HuH-7 (cell line): ENCODE data around the gene MCTP2.
"Not testable (repeated sequence)": the region's sequence is repeated elsewhere in the genome, so short reads cannot be mapped to it uniquely, and the experiment has no call there.

Source experiments
- DNase-seq: peaks from one replicate; pipeline ENCODE4 v3.0.0; 2011; ENCODE audit warnings: low spot score

Gene MCTP2

DNA sequence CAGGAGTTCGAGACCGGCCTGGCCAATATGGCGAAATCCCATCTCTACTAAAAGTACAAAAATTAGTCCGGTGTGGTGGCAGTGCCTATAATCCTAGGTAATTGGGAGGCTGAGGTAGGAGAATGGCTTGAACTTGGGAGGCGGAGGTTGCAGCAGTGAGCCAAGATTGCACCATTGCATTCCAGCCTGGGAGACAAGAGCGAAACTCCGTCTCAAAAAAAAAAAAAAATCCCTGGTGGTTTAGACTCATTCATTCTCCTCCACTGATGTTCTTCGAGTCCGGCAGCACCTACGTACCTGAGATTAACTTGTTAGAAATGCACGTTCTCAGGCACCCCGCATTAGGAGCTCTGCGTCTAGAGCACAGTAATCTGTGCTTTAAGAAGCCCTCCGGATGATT, 3.7 kb downstream of the MCTP2 start:
- DNase-seq, result no peak

DNA sequence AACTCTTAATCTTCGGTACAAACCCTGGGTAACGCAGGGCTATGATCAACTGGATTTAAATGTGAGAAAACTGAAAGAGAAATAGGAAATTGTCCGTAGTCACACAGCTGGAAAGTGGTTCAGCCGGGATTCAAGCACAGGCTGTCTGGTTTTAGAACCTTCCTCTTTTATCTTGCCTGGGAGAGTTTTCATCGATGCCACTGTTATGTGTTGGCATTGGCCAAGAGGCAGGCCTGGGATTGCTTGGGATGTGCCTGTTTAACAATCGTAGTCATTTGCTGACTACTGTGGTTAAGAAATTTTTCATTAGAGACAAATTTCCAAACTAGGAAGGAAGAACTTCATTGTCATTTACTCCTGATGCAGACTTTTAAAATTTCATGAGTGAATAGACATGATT, 4.3 kb downstream of the MCTP2 start:
- DNase-seq, result no peak

DNA sequence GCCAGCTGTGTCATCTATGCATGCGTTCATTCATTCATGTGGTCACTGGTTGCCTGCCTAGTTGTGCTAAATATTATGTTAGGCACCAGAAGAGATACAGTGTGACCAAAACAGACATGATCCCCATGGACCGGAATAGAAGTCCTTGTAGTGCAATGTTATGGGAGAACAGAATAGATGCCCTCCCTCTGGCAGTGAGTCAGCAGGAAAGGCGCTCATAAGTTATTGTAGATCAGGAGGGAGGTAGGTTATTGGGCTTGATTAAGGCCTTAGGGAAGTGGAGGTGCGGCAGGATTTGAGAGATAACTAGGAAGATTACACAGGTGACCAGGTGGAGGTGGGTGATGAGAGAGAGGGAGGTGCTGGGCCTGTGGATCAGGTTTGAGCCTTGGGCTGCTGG, 5.2 kb downstream of the MCTP2 start:
- no peak for DNase-seq

DNA sequence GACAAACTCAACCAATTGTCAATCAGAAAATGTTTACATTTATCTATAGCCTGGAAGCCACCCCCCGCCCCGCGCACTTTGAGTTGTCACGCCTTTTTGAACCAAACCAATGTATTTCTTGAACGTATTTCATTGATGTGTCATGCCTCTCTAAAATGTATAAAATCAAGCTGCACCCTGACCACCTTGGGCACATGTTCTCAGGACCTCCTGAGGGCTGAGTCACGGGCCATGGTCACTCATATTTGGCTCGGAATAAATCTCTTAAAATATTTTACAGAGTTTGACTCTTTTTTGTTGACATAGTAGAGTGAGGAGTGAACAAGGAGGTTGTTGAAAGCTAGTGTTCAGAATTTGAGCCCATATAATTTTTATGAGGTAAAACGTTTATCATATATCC, 6.5 kb downstream of the MCTP2 start:
- DNase-seq, result no peak

DNA sequence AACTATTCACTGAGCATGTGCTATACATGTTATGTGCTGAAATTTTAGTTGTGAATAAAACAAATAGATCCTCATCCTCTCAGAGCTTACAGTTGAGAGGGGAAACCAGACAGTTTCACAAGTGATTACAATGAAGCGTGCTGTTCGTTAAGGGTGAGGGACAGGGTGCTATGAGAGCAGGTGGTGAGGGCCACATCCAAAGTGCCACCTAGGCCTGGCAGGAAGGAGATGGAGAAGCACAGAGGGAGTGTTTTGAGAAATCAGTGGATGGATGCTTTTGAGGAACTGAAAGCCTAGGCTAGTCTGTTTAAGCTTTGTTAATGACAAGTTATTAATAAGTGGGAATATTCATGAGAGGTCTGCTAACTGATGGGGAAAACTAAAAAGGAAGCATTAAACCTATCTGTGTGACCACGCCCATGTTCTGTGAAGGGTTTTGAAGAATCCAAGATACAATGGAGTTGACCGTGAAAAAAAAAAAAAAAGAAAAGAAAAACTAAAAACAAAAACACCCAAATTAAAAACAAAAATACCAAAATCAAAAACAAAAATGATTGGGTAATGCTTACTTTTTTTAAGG, 7.3 kb downstream of the MCTP2 start:
- no peak for DNase-seq

DNA sequence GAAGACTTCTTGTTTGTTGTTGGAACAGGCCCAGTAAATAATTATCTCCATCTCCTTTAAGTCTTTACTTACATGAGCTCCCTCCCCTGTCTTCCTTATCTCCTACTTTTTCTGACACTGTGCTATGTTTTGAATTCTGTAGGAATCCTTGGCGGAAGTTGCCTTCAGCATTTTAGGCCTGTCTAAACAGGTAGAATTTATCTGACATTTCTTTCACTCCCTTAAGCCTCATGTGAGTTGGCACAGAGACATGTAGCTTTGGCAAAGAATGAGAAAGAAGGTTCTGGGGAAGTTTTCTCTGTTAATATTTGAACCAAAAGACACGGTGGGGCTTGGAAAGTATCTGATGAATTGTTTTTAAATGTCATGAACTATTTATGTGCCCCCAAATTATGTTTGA, 8.1 kb downstream of the MCTP2 start:
- no peak for DNase-seq

- DNase-seq, result no peak
Observed at GRCh38 chr15:94240480-94240879, 9.1 kb downstream of the MCTP2 start.

DNA sequence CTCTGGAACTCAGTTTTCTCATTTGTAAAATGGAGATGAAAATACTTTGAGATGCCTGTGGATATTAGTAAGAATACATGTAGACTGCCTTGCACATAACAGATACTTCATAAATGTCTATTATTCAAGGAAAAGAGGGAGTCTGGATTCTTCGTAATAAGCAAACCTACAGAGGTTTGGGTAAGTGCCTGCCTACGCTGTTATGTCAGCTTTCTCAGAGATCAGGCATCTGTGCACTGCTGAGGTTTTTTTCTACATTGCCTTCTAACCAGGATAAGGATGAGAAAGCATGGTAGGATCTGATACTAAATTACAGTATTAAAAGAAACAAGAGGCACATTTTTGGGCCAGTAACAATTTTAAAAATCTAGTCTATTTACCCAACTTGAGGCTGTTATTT, 10.9 kb downstream of the MCTP2 start:
- no peak for DNase-seq

- DNase-seq, result not testable (repeated sequence)
Observed at GRCh38 chr15:94243003-94243402, 11.6 kb downstream of the MCTP2 start.

GRCh38 chr15:94243418-94243817, 12.1 kb downstream of the MCTP2 start:
- DNase-seq, result no peak

- DNase-seq, result no peak
Observed at GRCh38 chr15:94246016-94246415, 14.7 kb downstream of the MCTP2 start.

DNA sequence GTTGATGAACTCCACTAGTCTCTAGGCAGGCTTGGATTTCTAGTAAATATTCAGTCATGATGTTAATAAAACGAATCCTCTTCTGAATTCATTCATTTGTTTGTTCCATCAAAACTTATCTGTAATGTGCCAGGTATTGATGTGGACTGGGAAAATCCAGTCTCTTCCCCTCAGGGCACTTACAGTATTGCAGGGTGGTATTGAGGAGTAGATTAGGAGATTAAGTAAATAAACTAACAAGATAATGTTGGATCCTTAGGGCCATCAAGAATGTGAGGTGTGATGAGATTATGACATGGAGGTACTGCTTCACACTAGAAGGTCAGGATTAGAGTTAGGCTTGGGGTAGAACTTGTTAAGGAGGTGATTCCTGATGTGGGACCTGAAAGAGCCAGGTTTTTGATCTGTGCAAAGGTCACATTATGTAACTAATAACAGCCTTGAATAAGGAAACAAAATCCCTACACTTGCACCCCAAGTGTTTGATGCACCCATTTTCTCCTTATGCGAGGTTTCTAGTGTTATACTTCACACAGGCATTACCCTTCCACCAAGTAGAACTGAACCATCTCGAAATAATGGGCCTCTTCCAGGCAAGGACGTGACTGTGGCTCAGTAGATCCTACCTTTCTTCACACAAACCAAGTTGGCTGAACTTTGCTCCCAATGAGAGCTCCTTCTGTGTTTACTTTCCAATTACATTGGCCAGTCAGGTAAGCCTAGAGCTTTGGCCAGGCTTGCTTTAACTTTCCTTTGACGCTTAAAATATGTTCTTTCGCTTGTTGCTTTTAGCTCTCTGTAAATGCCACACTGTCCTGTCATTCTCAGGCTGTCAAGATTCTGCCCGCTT, 16.7 kb downstream of the MCTP2 start:
- no peak for DNase-seq

- DNase-seq, result no peak
Observed at GRCh38 chr15:94250801-94251200, 19.4 kb downstream of the MCTP2 start.

DNA sequence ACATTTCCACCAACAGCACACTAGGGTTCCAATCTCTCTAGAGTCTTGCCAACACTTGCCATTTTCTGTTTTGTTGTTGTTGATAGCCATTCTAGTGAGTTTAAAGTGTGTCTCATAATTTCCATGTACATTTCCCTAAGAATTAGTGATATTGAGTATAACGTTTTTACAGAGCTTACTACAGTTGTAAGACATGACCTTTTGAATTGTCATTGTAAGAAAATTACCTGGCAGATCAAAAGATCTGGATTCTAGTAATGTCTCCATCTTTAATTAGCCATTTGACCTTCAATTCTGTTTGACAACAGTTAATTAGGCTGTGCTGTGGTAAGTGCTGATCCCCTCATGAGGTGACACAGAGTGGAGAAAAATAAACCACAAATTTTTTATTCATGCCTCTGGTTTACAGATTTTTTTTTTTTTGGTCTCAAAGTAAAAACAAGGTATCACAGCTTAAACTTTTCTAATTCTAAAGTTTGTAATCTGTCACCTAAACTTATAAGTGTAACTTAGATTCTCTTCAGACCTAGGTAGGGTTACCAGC, 20.9 kb downstream of the MCTP2 start:
- no peak for DNase-seq

- DNase-seq, result no peak
Observed at GRCh38 chr15:94252906-94253491, 21.6 kb downstream of the MCTP2 start.

DNA sequence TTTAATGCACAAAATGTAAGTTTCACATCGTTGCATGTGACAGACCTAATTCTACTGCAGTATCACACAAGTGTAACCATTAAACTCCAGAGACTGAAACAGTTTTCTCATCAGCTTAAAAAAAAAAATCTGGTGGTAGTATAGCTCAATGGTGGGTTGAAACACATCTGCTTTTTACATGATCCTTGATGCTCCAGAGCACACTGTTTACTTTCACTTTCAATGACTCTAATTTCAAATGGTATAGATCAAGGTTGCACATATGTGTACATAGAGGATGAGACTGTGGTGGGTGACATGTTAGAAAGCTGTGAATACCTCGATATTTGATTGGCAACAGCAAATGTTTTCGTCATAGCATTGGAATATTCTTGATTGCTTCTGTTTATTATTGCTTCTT, 22.4 kb downstream of the MCTP2 start:
- no peak for DNase-seq

- no peak for DNase-seq
Observed at GRCh38 chr15:94255540-94255939, 24.2 kb downstream of the MCTP2 start.

GRCh38 chr15:94256511-94256910, 25.1 kb downstream of the MCTP2 start:
- no peak for DNase-seq

GRCh38 chr15:94257776-94258175, 26.4 kb downstream of the MCTP2 start:
- DNase-seq, result not testable (repeated sequence)

DNA sequence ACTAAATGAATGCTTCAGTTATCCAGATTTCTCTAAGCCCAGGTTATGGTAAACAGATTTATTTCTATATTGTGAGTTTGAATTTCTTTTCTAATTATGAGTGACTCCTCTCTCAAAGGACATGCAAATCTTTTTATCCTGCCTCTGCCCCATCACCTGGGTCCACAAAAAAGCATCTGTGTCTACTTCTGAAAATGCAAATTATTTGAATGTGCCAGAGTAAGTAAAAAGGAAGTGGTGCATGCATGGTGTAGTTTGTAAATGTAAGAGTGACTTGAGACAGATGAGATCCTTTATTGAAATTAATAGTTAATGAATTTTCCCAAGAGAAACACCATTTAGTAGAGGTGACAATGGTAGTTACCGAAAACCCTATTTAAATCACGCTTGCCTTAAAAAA, 26.9 kb downstream of the MCTP2 start:
- no peak for DNase-seq

DNA sequence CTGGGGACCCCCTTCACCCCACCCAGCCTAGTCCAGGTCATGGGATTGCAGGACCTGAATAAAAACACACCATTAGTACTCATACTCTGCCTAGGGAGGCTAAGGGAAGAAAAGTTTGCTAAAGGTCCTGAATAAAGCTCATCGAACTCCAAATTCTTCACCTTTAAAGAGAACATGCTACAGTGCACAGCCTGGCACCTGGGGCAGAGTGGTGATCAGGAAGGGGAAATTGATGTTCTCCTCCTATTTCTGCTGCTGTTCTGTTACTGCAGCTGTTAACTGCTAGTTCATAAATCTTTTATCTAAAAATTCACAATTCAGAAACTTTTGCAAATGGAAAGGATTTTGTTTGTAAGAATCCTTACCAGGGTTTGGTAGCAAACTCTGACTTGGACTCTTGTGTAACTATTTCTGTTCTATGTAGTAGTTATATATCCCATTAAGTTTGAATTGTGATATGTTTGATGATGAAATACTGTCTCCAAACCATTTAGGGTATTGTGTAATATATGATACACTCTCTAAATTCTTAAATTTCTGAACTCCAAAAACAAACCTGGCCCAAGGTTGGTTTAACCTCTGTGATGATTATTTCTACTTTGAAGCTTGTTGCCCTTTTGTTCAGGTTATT, 27.9 kb downstream of the MCTP2 start:
- DNase-seq, result no peak

- no peak for DNase-seq
Observed at GRCh38 chr15:94259863-94260262, 28.5 kb downstream of the MCTP2 start.

GRCh38 chr15:94262201-94262600, 30.8 kb downstream of the MCTP2 start:
- DNase-seq, result no peak
